HG02623 (cell line): ENCODE measurements around the gene CHEK1.
"Not testable (repeated sequence)": the region's sequence is repeated elsewhere in the genome, so short reads cannot be mapped to it uniquely, and the experiment has no call there.

Experiments used
- ATAC-seq: cut with Tn5 transposase; IDR thresholded peaks from one replicate; pipeline ENCODE4 v1.9.1; 2021; ENCODE audit warnings: moderate library complexity; ENCODE audit not compliant: unreplicated experiment

The CHEK1 gene

DNA sequence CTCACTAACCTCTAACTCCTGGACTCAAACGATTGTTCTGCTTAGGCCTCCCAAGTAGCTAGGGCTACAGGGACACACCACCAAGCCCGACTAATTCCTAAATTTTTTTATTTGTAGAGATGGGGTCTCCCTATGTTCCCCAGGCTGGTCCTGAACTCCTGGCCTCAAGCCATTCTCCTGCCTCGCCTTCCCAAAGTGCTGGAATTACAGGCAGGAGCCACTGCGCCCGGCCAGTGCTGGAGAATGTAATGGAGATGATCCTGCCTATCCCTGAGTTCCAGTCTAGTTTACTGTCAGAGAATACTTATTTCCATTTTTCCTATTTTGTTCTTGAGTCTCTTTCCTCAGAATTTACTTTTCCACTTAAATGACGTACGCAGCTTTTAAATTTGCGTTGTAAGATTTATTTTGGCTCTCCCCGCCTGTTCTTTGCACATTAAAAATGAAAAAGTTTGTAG, at the start of gene CHEK1:
TSS of gene CHEK1 (plus strand) at position 408 of the 458 bp plus-strand sequence. CDS start 1,606 bp downstream, outside the sequence.
- ATAC-seq: no peak

- ATAC-seq: not testable (repeated sequence)
Measured at GRCh38 chr11:125577181-125577580, 47.8 kb upstream of the CHEK1 start.

DNA sequence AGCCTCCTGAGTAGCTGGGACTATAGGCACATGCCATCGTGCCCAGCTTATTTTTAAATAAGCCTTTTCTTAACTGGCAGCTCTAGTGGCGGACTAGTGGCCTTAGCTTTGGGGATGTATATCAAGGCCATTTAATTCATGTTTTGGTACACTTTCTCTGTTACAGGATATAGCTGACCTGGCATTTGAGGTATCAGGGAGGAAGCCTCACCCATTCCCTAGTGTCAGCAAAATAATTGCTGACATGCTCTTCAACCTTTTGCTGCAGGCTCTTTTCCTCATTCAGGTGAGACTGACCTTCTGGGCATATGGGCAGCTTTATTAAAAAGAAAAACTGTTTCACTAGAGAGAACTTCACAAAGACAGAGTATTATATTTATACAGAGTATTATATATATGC, 46.2 kb upstream of the CHEK1 start:
- ATAC-seq: no peak

GRCh38 chr11:125579811-125580210, 45.2 kb upstream of the CHEK1 start:
- ATAC-seq: no peak

- ATAC-seq: no peak
Measured at GRCh38 chr11:125583496-125583895, 41.5 kb upstream of the CHEK1 start.

GRCh38 chr11:125585487-125585886, 39.5 kb upstream of the CHEK1 start:
- no peak for ATAC-seq

DNA sequence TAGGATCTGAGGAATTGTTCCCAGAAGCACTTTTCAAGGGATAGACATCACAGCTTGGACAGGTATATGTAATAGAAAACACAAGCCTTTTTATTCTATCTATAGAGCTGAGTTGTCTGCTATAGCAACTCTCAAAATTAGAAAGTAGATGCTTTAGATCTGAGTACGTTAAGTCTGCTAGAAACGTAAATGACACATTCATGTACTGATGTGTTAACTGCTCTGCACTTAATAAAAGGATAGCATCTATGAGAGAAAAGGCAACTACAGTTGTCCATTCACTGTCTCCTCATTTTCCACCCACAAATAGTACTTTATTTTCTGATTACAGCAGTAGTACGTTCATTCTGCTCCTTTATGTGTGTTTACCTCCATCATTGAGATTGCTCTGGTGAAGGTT, 38.3 kb upstream of the CHEK1 start:
- ATAC-seq: no peak

- no peak for ATAC-seq
Measured at GRCh38 chr11:125587480-125587879, 37.5 kb upstream of the CHEK1 start.

GRCh38 chr11:125588505-125588904, 36.5 kb upstream of the CHEK1 start:
- ATAC-seq: no peak

- peak; percentile 6 for ATAC-seq
Measured at GRCh38 chr11:125591649-125592304, 33.2 kb upstream of the CHEK1 start.

- peak; percentile 98 for ATAC-seq
Measured at GRCh38 chr11:125592305-125593113, 32.5 kb upstream of the CHEK1 start, which contains the start of gene STT3A. TSS of gene STT3A (plus strand) at chr11:125592852. CDS start at chr11:125595916, 3,064 bp downstream.

GRCh38 chr11:125593114-125593820, 31.7 kb upstream of the CHEK1 start:
- ATAC-seq: no peak

DNA sequence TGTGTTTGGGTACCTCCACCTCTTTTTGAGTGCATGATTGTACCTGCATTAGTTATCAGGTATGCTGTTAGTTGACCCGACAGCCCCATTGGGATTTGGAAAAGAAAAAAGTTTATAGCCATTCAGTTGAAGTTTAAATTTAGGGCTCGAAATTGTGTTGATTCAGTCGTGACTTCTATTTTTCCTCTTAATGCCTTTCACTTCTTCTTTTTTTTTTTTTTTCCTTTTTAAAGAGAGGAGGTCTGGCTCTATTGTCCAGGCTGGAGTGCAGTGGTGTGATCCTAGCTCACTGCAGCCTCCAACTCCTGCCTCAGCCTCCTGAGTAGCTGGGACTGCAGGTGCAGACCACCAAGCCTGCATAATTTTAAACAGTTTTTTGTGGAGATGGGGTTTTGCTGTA, 30.0 kb upstream of the CHEK1 start:
- no peak for ATAC-seq

DNA sequence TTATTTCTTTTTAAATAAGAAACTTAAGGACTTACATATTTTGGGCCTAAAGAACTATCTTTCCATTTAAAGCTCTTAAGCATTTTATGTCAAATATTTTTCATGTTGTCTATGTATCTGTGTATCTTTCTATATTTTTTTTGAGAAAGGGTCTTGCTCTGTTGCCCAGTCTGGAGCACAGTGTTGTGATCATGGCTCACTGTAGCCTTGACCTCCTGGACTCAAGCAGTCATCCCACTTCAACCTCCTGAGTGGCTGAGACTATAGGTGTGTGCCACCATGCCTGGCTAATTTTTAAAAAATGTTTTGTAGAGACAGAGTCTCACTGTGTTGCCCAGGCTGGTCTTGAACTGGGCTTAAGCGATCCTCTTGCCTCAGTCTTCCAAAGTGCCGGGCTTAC, 24.3 kb upstream of the CHEK1 start:
- ATAC-seq: no peak

DNA sequence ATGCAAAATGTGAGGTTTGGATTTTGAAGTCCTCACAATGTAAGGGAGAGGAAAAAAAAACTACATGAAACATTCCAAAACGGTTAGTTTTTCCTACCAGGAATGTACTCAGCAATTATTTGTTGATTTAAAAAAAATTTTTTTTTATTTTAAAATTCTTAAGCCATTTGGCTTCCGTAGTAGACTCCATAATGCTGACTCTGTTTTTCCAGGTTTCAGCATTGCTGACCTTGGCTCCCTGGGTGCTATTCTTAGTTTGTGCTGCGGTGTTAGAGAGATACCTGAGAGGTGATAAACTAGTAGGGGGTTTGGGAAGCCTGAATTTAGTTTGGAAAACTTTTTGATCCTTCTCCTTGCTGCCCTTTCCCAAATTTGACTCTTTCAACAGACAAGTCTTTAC, 21.8 kb upstream of the CHEK1 start:
- no peak for ATAC-seq

GRCh38 chr11:125605417-125605816, 19.5 kb upstream of the CHEK1 start:
- ATAC-seq: no peak

DNA sequence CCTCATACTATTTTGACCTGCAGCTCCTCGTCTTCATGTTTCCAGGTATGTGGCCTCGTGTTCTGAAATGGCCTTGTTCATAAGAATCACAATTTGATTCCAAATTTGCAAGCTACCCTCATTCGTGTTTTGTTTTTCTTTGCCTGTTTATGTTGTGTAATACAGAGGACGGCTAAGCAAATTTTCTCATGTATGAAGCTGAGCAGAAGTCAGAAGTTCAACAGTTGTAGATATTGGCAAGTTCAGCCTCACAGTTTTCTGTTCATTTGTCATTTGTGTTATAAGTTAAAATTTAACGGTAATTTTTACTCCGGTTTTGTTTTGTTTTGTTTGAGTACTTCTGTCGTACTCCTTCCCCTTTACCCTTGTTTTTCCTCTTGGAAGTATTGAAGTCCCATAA, 15.4 kb upstream of the CHEK1 start:
- ATAC-seq: no peak

GRCh38 chr11:125618383-125618782, 6.6 kb upstream of the CHEK1 start:
- ATAC-seq: no peak

GRCh38 chr11:125621995-125622394, 3.0 kb upstream of the CHEK1 start:
- no peak for ATAC-seq

GRCh38 chr11:125623064-125623463, 1.9 kb upstream of the CHEK1 start:
- no peak for ATAC-seq

DNA sequence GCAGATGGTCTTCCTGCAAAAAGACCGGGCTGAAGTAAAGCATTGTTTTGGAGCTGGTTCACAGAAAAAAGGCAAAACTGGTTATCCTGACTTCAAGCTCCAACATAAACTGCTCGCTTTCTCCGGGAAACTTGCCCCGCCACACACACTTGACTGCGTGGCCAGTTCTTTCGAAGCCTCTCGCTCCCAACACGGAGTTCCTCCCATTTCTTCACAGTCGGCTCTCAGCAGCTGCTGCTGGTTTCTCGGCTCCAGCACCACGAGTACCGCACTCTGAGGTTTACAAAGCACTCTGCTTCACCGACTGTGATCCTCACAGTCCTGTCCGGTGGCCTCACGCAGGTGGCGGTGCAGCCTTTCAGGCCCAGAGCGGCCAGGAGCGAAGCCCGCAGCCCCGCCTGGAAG, 264 bp downstream of the CHEK1 start:
- no peak for ATAC-seq
